Mucosa of stomach (tissue), 1 donor: ENCODE data around the gene PLCD3.
A peak's percentile ranks its signal among the peaks of the same experiment; 100 is the strongest.

Experiments used
- H3K27me3 ChIP-seq: one replicate; pipeline ENCODE4 v1.7.0; 2013; ENCODE audit warnings: mild to moderate bottlenecking, low read length; ENCODE audit not compliant: control insufficient read depth, insufficient read depth
- H3K36me3 ChIP-seq: one replicate; pipeline ENCODE4 v1.7.0; 2013; ENCODE audit warnings: low read length; ENCODE audit not compliant: control insufficient read depth, insufficient read depth
- H3K4me1 ChIP-seq: one replicate; pipeline ENCODE4 v1.7.0; 2013; ENCODE audit warnings: mild to moderate bottlenecking, low read length; ENCODE audit not compliant: control insufficient read depth, insufficient read depth
- H3K4me3 ChIP-seq: one replicate; pipeline ENCODE4 v1.7.0; 2013; ENCODE audit warnings: low read length
- H3K9ac ChIP-seq: one replicate; pipeline ENCODE4 v1.7.0; 2013; ENCODE audit warnings: mild to moderate bottlenecking, low read length, moderate library complexity
- H3K9me3 ChIP-seq: one replicate; pipeline ENCODE4 v1.7.0; 2013; ENCODE audit warnings: mild to moderate bottlenecking, low read length, moderate library complexity; ENCODE audit not compliant: control insufficient read depth
- donor health status: Pancreatic carcinoma.

Gene PLCD3

GRCh38 chr17:45148183-45149036, 16.1 kb upstream of the PLCD3 start, which contains the start of gene HEXIM1:
Gene HEXIM1 (plus strand): TSS chr17:45148475. CDS start chr17:45149191, 716 bp downstream.
- Histone ChIP-seq H3K9ac (peak within 1 kb of the TSS; percentile 93), H3K36me3 (no peaks in the 10 kb centered on the region), H3K4me1 (peaks cover 39% of the 10 kb centered on the region), H3K4me3 (peak within 1 kb of the TSS; percentile 95), H3K27me3 (no peaks in the 10 kb centered on the region), H3K9me3 (no peaks in the 10 kb centered on the region)

- H3K4me1 ChIP-seq, result peaks cover 42% of the 10 kb centered on the region
These were observed 15.4 kb upstream of the PLCD3 start for GRCh38 chr17:45147581-45148182.

GRCh38 chr17:45146890-45147580, 14.7 kb upstream of the PLCD3 start:
- no peaks in the 10 kb centered on the region for H3K27me3 ChIP-seq
- peak overlapping the region; percentile 95 for H3K4me3 ChIP-seq
- no peaks in the 10 kb centered on the region for H3K9me3 ChIP-seq
- H3K36me3 ChIP-seq, result no peaks in the 10 kb centered on the region
- H3K9ac ChIP-seq, result peak overlapping the region; percentile 92
- H3K4me1 ChIP-seq, result peaks cover 42% of the 10 kb centered on the region

More at GRCh38 chr17:45147581-45148182, 15.4 kb upstream of the PLCD3 start:
- Histone ChIP-seq H3K36me3 (no peaks in the 10 kb centered on the region), H3K9me3 (no peaks in the 10 kb centered on the region), H3K27me3 (no peaks in the 10 kb centered on the region), H3K4me3 (peak overlapping the region; percentile 95), H3K9ac (peak overlapping the region; percentile 92)

- no peaks in the 10 kb centered on the region for H3K9me3 ChIP-seq
- H3K27me3 ChIP-seq, result no peaks in the 10 kb centered on the region
- H3K4me1 ChIP-seq, result peaks cover 39% of the 10 kb centered on the region
- no peaks in the 10 kb centered on the region for H3K36me3 ChIP-seq
- no peak overlapping the region for H3K4me3 ChIP-seq
- H3K9ac ChIP-seq, result peak overlapping the region; percentile 92
These were observed 14.2 kb upstream of the PLCD3 start for GRCh38 chr17:45146592-45146889.

GRCh38 chr17:45146166-45146565, 13.9 kb upstream of the PLCD3 start:
- no peaks in the 10 kb centered on the region for H3K27me3 ChIP-seq
- H3K4me1 ChIP-seq, result peaks cover 35% of the 10 kb centered on the region
- no peak overlapping the region for H3K4me3 ChIP-seq
- no peaks in the 10 kb centered on the region for H3K9me3 ChIP-seq
- no peaks in the 10 kb centered on the region for H3K36me3 ChIP-seq
- H3K9ac ChIP-seq, result no peak overlapping the region

GRCh38 chr17:45145035-45145389, 12.7 kb upstream of the PLCD3 start:
- Histone ChIP-seq H3K4me1 (peaks cover 29% of the 10 kb centered on the region), H3K9me3 (no peaks in the 10 kb centered on the region), H3K36me3 (no peaks in the 10 kb centered on the region), H3K4me3 (peak overlapping the region; percentile 4), H3K27me3 (no peaks in the 10 kb centered on the region), H3K9ac (peak overlapping the region; percentile 78)

- peak overlapping the region; percentile 78 for H3K9ac ChIP-seq
- no peaks in the 10 kb centered on the region for H3K9me3 ChIP-seq
- H3K27me3 ChIP-seq, result no peaks in the 10 kb centered on the region
- peaks cover 29% of the 10 kb centered on the region for H3K4me1 ChIP-seq
- peak overlapping the region; percentile 37 for H3K4me3 ChIP-seq
- H3K36me3 ChIP-seq, result no peaks in the 10 kb centered on the region
These were observed 12.1 kb upstream of the PLCD3 start for GRCh38 chr17:45144199-45145034.

GRCh38 chr17:45143767-45144198, 11.5 kb upstream of the PLCD3 start:
- Histone ChIP-seq H3K4me1 (peaks cover 29% of the 10 kb centered on the region), H3K9me3 (no peaks in the 10 kb centered on the region), H3K36me3 (no peaks in the 10 kb centered on the region), H3K4me3 (peak overlapping the region; percentile 37), H3K27me3 (no peaks in the 10 kb centered on the region), H3K9ac (peak overlapping the region; percentile 78)

- Histone ChIP-seq H3K9ac (no peak overlapping the region), H3K27me3 (no peaks in the 10 kb centered on the region), H3K4me3 (no peak overlapping the region), H3K4me1 (peaks cover 31% of the 10 kb centered on the region), H3K9me3 (no peaks in the 10 kb centered on the region), H3K36me3 (no peaks in the 10 kb centered on the region)
These were observed 10.9 kb upstream of the PLCD3 start for GRCh38 chr17:45143094-45143670.

GRCh38 chr17:45139533-45139920, 7.2 kb upstream of the PLCD3 start:
- no peaks in the 10 kb centered on the region for H3K36me3 ChIP-seq
- no peak overlapping the region for H3K9ac ChIP-seq
- no peaks in the 10 kb centered on the region for H3K9me3 ChIP-seq
- H3K4me3 ChIP-seq, result no peak overlapping the region
- peaks cover 31% of the 10 kb centered on the region for H3K4me1 ChIP-seq
- H3K27me3 ChIP-seq, result no peaks in the 10 kb centered on the region

GRCh38 chr17:45138911-45139532, 6.7 kb upstream of the PLCD3 start:
- Histone ChIP-seq H3K36me3 (no peaks in the 10 kb centered on the region), H3K4me1 (peaks cover 30% of the 10 kb centered on the region), H3K9me3 (no peaks in the 10 kb centered on the region), H3K27me3 (no peaks in the 10 kb centered on the region), H3K4me3 (no peak overlapping the region), H3K9ac (no peak overlapping the region)
